Activated CD8-positive, alpha-beta memory T cell treated with anti-CD3 and anti-CD28 coated beads for 48 hours (primary cell): ENCODE data around the gene CPZ.

ENCODE experiments used
- DNase-seq, 3 experiments: peaks; one replicate each; pipeline ENCODE4 v3.0.0-alpha.2; 2020; ENCODE audit warnings: low read depth in 2 of 3, low spot score in 2 of 3

CPZ gene

DNA sequence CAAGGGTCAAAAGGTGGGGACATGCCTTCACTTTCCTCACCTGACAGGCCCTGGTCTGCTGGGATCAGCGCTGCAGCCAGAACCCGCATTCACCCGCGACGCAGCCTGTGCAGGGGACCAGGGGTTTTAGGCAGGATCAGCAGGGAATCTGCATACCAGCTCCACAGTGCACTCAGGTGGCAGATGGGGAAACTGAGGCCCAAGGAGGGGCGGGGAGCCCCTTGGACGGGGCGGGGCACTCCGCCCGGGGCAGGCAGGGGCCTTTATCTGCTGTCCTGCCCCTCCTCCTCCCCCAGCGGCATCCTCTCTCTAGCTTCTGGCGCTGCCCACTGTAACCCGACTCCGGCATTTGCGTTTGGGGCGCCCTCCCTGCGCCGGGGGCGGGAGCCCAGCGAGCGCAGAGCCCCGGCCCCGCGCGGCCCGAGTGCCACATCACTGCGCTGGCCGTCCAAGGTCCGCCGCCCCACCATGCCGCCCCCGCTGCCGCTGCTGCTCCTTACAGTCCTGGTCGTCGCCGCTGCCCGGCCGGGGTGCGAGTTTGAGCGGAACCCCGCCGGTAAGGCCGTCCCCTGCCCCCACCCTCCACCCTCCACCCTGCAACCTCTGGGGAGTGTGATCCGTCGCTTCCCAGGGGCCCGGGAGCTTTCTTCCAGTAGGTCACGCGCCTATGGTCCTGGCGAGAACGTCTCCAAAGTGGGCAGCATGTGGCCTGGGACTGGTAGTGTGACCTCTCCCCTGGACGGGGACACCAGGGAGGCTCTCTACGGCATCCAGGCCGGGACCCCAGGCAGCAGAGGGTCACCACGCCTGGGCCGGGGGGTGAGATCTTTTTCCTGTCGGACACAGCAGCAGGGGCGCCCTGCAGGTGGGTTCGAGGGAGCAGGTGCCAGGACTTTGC, at the start of gene CPZ:
Gene CPZ (plus strand): TSS at position 400 of the 898 bp plus-strand sequence. CDS start 69 bp downstream, at position 469.
- DNase-seq = no peak

DNA sequence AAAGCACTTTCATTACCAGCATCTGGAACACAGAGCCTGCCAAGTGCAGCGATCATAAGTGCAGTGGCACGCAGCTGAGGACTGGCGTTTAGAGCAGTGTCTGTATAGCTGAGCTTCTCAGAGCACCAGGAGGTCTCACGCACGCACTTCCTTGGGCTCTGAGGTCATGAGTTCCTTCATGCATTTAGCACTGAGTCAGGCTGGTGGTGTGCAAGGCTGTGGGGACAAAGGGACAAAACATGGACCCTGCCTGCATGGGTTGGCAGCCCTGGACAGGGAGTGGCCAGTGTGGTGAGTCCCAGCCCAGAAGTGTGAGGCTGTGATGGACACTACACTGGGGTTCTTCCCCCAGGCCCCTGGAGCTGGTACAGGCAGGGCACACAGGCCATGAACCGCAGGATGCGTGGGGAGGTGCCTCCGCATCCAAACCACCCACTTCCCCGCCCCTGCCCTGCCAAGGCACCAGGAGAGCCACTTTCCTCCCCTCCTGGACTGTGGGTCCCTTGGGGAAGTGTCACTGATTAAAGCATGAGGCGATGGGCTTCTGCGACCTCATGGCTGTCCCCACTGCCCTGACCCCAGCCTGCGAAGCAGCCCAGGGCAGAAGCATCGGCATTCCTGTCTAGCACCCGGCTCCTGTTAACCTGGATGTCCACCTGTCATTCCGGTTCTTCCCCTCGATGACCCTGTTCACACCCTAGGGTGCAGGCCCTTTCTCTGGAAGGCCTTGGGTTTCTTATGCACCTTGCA, 49.6 kb upstream of the CPZ start:
- DNase-seq = no peak

DNA sequence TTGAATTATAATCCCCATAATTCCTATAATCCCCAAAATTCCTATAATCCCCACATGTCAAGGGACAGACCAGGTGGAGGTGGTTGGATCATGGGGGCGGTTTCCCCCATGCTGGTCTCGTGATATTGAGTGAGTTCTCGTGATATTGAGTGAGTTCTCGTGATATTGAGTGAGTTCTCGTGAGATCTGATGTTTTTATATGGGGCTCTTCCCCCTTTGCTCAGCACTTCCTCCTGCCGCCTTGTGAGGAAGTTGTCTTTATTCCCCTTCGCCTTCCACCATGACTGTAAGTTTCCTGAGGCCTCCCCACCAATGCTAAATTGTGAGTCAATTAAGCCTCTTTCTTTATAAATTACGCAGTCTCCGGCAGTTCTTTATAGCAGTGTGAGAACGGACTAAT, 48.9 kb upstream of the CPZ start:
- DNase-seq = no peak

DNA sequence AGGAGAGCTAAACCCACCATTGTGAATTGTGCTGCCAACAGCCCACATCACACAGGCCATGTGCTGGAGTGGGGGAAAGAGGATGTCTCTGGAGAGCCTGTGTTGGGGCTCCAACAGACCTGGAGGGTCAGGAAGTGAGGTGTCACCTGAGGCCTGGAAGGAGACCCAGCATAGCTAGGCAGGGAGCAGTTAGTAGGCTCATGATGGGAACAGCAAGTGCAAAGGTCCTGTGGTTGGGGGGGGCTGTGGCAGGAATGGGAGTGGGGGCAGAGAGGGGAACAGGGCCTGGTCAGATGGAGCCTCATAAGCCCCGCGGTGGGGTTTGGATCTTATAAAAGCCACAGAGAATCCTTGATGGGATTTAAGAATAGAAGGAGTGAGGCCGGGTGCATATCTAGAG, 48.3 kb upstream of the CPZ start:
- no peak for DNase-seq

DNA sequence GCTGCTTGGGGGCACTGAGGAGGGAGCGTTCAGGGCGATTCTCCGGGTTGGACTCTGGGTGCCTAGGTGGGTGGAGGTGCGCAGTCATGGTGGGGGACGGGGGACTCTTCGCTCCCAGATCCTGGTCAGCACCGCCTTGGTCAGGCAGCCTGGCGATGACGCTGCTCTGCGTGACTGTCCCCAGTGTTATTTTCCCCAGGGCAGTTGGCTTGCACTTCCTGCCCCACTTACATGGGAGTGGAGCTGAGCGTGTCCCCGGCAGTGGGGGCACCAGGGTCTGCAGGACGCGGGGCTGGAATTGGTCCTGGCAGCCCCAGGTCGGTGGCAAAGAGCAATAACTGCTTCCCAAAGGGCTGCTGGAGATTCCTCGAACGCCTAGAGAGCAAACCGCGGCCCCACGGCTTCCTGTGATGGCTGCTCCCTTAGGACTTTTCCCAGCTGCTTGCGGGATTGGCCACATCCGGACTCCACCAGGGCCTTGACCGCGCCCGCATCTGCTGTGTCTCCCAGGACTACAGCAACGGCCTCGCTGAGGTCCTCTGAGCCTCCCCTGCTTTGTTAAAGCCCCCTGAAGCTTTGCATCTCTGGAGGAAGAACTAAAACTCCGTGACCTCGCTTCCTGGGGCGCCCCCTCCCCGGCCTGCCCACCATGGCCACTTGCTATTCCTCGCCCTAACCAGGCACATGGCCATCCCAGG, 47.7 kb upstream of the CPZ start:
- DNase-seq = no peak

DNA sequence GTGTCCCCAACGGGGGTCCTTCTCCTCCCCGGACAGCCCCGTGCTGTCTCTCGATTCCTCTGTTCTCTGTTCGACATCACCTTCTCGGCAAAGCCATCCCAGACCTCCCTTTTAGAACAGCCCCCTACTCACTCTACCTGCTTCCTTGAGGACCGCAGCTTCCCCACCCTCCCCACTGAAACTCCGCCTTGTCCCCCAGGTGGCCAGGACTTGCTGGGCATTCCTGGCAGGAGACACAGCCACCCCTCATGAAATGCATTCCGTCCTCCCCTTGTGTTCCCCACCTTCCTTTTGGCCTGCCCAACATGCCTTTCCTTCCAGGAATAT, 47.2 kb upstream of the CPZ start:
- DNase-seq = no peak

DNA sequence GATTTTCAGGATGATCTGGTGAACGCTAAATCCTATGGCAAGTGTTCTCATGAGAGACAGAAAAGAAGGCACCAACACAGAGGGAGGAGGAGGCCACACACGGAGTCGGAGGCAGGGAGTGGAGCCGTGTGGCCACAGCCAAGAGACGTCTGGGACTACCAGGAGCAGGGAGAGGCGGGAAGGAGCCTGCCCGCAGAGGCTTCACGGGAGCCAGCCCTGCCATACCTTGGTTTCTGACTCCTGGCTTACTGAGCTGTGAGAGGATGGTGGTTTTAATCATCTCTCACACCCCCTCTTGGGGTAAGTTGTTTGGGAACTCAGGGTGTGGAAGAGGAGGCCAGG, 45.8 kb upstream of the CPZ start:
- no peak for DNase-seq

DNA sequence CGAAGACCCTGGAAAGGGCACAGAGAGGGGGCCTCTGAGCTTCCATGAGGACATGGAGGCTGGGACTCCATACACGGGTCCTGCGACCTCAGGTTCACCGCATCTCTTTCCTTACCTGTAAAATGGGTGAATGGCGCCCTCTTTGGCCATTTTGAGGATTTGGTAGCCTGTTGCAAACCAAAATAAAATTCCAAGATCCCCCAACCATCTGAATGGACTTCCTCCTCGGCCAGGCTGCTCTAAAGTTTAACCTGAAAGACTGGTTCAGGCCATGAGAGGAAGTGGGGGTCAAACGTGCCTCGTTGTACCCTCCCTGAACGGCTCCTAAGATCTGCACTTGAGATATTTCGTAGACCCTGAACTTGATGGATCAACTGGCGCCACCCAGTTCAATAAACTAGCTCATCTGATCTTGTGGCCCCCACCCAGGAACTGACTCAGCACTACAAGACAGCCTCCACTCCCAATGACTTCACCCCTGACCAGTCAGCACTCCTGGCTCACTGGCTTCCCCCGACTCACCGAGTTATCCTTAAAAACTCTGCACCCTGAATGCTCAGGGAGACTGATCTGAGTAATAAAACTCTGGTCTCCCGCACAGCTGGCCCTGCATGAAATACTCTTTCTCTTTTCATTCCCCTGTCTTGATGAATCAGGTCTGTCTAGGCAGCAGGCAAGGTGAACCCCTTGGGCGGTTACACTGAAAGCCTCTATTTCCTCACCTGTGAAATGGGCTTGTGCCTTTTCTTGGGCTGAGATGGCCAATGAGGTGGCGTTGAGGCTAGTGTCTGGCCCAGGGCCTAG, 45.3 kb upstream of the CPZ start:
- DNase-seq = no peak

DNA sequence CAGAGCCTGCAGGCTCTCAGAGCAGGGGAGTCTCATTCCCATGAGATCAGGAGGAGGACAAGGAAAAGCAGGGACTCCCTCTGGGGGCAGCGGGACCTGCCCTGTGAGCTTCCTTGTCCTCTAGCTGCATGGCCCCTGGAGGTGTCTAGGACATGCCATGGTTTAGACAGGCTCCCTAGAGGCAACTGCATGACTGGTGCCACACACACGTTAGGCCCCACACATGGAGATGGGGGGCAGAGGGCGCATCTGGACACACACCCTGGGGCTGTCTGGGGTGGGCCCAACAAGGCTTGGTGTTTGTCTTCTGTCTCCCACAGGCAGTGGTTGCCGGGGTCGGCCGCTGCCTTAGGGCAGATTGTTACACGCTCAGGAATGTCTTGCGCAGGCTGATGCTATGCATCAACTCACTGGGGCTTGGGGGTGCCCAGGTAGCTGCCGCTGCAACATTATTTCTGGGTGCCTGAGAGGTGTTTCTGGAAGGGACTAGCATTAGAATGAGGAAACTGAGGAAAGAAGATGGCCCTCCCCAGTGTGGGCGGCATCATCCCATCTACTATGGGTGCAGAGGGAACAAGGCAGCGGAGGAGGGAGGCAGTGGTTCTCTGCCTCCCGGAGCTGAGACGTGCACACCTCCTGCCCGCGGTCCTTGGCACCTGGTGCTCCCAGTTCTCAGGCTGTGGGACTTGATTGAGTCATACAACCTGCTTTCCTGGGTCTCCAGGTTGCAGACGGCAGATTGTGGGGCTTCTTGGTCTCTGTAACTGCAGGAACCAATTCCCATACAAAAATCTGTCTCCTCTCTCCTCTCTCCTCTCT, 44.4 kb upstream of the CPZ start:
- no peak for DNase-seq

DNA sequence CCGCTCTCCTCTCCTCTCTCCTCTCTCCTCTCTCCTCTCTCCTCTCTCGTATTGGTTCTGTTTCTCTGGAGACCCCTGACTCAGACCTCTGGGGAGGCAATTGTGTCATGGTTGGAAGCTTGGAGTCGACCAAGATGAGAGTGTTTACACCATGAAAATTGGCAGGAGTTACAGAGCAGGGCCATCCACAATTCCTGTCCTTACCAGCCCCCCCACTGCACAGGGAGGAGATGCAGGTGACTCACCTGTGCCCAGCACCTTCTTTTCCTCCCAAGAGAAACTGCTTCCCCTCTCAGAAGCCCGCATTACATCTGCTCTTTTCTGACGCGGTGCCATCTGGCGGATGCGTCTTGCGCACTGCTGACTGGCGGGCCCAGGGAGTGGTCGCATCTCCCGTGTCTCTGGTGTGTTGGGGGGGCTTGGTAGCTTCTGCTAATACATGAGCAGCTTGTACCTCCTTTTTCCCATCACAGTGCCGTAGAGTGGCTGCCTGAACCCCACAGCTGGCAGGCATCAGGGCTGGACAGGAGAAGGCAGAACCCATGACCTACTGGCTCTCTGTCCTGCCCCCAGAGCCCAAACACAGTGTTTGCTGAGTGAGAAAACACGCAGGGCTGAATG, 43.7 kb upstream of the CPZ start:
- no peak for DNase-seq

DNA sequence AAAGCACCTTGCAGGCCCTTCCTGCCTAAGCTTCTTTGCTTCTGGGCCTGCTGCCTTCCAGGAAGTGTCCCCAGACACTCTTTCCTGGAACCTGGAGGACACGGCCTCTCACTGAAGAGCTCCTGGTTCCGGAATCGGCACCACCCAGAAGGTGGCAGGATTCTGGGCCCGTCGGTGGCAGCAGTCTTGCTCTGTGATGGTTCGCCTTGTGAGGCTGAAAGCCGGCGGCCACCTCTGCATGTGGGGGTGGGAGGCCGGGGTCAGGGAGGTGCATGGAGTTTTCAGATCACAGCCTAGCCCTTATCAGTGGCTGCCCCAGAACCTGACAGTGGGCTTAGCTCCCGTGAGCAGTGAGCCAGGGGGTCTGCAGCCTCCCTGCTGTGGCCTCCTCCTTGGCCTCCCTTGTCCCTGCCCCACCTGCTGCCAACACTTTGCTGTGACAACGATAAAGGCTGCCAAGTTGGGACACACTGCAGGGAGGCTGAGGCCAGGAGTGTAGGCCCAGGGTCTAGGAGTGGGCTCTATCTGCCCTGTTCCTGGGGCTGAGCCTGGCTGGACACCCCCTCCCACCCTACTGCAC, 43.1 kb upstream of the CPZ start:
- no peak for DNase-seq

DNA sequence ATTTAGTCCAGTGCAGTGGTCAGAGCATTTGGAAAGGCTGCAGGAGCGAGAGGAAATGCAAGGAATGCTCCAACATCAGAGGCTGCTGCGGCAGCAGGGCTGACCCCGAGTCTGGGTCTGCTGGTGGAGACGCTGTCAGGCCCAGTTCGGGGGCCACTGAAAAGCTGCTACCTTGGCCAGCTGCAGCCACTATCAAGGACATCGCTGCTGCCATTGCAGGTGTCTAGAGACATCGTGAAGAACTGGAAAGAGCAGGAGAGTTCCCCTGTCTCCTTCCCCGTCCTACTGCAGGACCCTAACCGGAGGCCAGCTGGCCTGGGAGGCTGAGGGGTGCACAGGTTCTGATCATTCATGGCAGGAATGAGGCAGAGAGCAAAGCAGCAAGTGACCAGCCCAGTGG, 41.9 kb upstream of the CPZ start:
- DNase-seq = no peak

DNA sequence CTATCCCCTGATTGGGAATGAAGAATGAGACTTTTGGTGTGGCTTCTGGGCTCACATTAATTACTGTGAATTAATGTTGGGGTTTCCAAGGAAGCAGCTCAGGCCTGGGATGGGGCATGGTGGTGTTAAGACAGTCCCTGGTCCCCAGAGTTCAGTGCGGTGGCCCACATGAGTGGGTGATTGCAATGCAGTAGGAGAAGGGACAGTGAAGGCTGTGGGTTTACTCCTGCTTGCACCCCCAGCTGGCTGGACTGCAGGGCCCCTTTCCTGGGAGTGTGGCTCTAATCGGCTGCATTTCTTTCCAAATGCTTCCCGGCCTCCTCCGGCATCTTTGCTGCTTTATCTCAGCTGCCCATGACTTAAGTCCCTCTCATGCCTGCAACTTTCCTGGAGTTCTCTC, 40.5 kb upstream of the CPZ start:
- no peak for DNase-seq

DNA sequence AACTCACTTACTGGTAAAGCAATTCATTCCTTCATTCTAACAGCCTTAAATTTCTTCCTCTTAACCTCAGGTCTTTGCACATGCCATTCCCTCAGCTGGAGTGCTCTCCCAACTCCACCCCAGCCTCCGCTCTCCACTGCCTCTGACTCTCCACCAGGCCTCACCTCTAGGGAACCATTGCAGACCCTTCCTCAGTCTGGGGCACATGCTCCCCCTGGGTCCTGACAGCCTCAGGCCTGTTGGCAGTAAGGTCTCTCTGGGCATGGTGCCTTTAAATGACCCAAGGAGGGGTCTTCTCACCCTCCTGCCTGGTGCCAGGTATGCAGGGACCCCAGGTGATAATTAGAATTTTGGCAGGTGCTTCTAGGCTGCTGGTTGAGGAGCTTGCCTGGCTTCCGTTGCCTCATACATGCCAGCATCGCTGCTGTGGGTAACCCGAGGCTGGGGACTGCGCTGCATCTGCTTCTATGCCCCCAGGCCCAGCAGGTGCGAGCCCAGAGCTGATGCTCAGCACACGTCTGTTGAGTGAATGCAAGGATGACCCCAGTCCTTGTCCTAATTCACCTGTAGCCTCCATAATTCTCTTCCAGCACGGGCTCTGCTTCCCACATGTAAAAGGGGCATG, 39.9 kb upstream of the CPZ start:
- DNase-seq = no peak

DNA sequence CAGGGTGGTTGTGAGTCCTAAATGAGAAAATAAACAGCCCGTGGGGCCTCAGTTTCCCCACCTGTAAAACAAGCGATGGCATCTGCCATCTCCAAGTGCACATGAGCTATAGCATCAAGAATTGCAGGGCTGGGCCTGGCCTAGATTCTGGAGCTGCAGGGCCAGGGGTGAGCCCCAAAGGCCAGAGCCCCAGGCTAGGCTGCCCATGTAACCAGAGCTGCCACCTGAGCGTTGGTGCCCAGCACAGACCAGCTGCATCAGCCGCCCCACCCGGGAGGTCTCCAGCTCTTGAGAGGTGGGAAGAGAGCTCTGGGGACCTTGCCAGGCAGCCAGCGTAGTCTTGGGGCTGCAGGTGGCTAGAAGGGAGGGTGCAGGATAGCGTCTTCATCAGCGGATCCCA, 39.3 kb upstream of the CPZ start:
- no peak for DNase-seq

DNA sequence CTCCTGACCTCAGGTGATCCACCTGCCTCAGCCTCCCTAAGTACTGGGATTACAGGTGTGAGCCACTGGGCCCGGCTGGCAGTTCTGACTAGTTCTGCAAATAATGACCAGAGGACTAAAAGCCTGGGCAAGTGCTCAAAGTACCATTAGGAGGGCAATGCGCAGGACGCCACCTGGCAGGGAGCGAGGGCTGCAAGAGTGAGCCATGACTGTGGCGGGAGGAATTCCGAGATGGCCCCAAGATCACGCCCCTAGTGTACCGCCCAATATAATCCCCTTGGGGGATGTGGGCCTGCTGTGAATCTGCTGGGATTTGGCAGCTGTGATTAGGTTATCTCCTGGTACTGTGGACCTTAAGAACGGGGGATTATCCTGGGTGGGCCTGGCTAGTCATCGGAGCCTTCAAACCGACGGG, 38.6 kb upstream of the CPZ start:
- DNase-seq = no peak

DNA sequence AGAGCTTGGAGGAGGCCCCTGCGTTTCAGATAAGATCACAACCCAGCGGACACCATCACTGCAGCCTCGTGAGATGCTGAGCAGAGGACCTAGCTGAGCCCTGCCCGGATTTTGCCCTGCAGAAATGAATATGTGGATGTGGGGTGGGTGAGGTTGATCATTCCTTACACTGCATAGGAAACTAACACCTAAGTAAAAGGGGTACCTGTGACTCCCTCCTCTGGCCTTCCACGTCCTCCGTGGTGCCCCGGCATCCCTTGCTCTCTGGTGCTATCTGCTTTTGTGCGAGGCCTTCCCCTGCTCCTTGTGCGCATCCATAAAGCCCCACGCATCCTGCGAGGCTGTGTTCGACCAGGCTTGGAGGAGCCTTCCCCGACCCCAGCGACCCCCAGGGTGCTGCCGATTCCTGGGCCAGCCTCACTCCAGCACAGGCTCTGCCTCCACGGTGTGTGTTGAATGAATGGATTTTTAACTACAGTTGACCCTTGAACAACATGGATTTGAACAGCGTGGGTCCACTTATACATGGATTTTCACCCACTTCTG, 37.9 kb upstream of the CPZ start:
- no peak for DNase-seq

DNA sequence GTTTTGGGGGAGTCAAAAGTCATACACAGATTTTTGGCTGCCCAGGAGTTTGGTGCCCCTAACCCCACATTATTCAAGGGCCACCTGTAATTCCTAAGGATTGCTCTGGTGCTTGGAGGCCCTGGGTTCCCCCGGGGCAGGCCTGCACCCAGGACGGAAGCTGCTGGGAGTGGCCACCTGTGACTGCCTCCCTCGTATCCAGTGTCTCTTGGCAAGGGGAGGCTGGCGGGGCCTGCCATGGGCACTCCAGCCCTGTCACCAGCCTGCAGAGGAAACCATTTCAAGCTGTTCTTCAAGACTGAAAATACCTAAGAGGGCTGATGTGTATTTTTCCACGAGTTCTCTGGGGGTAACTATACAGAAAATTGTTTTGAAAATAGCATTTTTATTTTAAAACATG, 36.8 kb upstream of the CPZ start:
- no peak for DNase-seq
